SU-DHL-6 (cell line): ENCODE results near the gene TTC19.

Experiments used
- H2AFZ ChIP-seq: fragments of 200-600 bp; sonication (generic); 2 replicates; pipeline ENCODE4 v1.6.1; 2014; ENCODE audit warnings: low read depth, mild to moderate bottlenecking, moderate library complexity, mixed read lengths, antibody characterized with exemption, low read length; ENCODE audit not compliant: severe bottlenecking
- H3F3A ChIP-seq: fragments of 200-600 bp; shearing (Covaris generic); 2 replicates; pipeline ENCODE4 v1.6.0; 2016; ENCODE audit warnings: antibody characterized with exemption, mild to moderate bottlenecking; ENCODE audit not compliant: insufficient read depth
- H3K27ac ChIP-seq: fragments of 200-600 bp; sonication (generic); 2 replicates; pipeline ENCODE4 v1.5.1; 2016; ENCODE audit warnings: low read depth, mild to moderate bottlenecking, low read length, moderate library complexity, mixed read lengths
- H3K27me3 ChIP-seq: fragments of 200-600 bp; sonication (generic), shearing (Covaris generic); 2 replicates; pipeline ENCODE4 v1.6.0; 2014; ENCODE audit warnings: mild to moderate bottlenecking, low read length
- H3K36me3 ChIP-seq: fragments of 200-600 bp; sonication (generic); 2 replicates; pipeline ENCODE4 v1.6.1; 2014; ENCODE audit warnings: mild to moderate bottlenecking, low read length, mixed read lengths
- H3K4me2 ChIP-seq: fragments of 300-600, 200-600 bp; shearing (Covaris generic), sonication (generic); 2 replicates; pipeline ENCODE4 v1.6.0; 2014; ENCODE audit warnings: low read length, low read depth, mild to moderate bottlenecking; ENCODE audit not compliant: poor library complexity, severe bottlenecking
- H3K4me3 ChIP-seq: fragments of 200-600 bp; sonication (generic); 2 replicates; pipeline ENCODE4 v1.5.1; 2014; ENCODE audit warnings: antibody characterized with exemption, low read length, mild to moderate bottlenecking, mixed read lengths; ENCODE audit not compliant: insufficient read depth, poor library complexity, severe bottlenecking
- H3K79me2 ChIP-seq: fragments of 200-600 bp; sonication (generic); 2 replicates; pipeline ENCODE4 v1.6.1; 2014; ENCODE audit warnings: mild to moderate bottlenecking, low read length, moderate library complexity; ENCODE audit not compliant: insufficient read depth
- H3K9ac ChIP-seq: fragments of 200-600 bp; sonication (generic); 2 replicates; pipeline ENCODE4 v1.7.0; 2014; ENCODE audit warnings: mild to moderate bottlenecking, low read length
- H3K9me2 ChIP-seq: fragments of 200-600 bp; sonication (generic); replicated peaks from 2 replicates; pipeline ENCODE4 v1.6.1; 2014; ENCODE audit warnings: low read length; ENCODE audit not compliant: insufficient read depth
- H3K9me3 ChIP-seq: fragments of 200-600 bp; sonication (generic); 2 replicates; pipeline ENCODE4 v1.6.1; 2014; ENCODE audit warnings: low read length, mixed read lengths; ENCODE audit not compliant: insufficient read depth
- H4K20me1 ChIP-seq: fragments of 200-600 bp; sonication (generic); 2 replicates; pipeline ENCODE4 v1.6.1; 2014; ENCODE audit warnings: low read depth, mild to moderate bottlenecking, antibody characterized with exemption, low read length, moderate library complexity, mixed read lengths
- EZH2phosphoT487 ChIP-seq: fragments of 200-600 bp; sonication (generic), shearing (Covaris generic); conservative IDR thresholded peaks from 2 replicates; pipeline ENCODE4 v1.6.1; 2018; ENCODE audit warnings: mild to moderate bottlenecking, antibody characterized with exemption, low read length, moderate library complexity, mixed read lengths
- TF ChIP-seq, protein P1 (sequence below): fragments of 200-600 bp; sonication (generic); IDR thresholded peaks from one replicate; pipeline ENCODE4 v1.5.1; 2017; ENCODE audit warnings: antibody characterized with exemption, mild to moderate bottlenecking, low read length, moderate library complexity; ENCODE audit not compliant: insufficient read depth, poor library complexity, severe bottlenecking

Gene TTC19

GRCh38 chr17:15965528-15965927, 34.1 kb upstream of the TTC19 start:
- Histone ChIP-seq H3K9me2 (no peaks in the 10 kb centered on the region), H2AFZ (no peak overlapping the region), H3K4me3 (no peak overlapping the region), H3K4me2 (no peak overlapping the region), H3K9ac (no peak overlapping the region), H3K9me3 (no peaks in the 10 kb centered on the region), H3K27me3 (no peaks in the 10 kb centered on the region), H3K36me3 (no peaks in the 10 kb centered on the region), H3F3A (no peaks in the 10 kb centered on the region), H3K27ac (no peak overlapping the region), H4K20me1 (no peaks in the 10 kb centered on the region), H3K79me2 (no peaks in the 10 kb centered on the region)
- TF ChIP-seq, protein P1, sequence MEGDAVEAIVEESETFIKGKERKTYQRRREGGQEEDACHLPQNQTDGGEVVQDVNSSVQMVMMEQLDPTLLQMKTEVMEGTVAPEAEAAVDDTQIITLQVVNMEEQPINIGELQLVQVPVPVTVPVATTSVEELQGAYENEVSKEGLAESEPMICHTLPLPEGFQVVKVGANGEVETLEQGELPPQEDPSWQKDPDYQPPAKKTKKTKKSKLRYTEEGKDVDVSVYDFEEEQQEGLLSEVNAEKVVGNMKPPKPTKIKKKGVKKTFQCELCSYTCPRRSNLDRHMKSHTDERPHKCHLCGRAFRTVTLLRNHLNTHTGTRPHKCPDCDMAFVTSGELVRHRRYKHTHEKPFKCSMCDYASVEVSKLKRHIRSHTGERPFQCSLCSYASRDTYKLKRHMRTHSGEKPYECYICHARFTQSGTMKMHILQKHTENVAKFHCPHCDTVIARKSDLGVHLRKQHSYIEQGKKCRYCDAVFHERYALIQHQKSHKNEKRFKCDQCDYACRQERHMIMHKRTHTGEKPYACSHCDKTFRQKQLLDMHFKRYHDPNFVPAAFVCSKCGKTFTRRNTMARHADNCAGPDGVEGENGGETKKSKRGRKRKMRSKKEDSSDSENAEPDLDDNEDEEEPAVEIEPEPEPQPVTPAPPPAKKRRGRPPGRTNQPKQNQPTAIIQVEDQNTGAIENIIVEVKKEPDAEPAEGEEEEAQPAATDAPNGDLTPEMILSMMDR, result no peak
- no peak for TF ChIP-seq EZH2phosphoT487

DNA sequence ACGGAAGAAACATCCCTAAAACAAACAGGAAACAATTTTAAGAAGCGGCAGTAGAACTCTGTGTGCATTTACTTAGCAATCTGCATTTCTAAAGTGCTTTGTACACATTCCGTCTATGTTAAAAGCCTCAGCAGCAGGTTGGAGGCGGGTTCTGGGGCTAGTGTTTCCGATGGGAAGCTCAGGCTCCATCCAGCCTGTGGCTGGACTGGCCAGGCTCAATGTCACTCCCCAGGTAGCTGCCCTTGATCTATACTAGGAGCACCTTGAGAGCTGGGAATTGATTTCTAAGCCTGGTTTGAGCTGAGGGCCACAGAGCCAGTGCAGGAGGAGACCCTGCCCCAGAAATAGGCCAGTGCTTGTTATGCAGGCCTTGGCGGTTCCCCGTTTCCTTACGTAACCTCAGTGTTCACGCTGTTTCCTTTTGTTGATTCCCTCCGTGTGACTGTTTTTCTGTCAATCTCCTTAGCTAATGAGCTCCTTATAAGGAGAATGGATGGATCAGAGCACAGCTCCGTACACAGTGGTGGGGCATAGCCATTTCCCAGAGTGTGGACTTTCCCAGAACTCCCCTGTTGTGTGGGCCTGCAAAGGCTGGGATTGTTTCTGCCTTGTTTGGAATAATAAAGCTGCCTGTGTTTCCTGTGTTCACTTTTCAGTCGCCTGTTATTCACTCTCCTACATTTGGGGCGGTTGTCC, 33.3 kb upstream of the TTC19 start:
- no peaks in the 10 kb centered on the region for H3K27me3 ChIP-seq
- no peaks in the 10 kb centered on the region for H3K36me3 ChIP-seq
- no peaks in the 10 kb centered on the region for H4K20me1 ChIP-seq
- TF ChIP-seq, protein P1, result no peak
- no peak for TF ChIP-seq EZH2phosphoT487
- no peak overlapping the region for H2AFZ ChIP-seq
- no peaks in the 10 kb centered on the region for H3F3A ChIP-seq
- no peak overlapping the region for H3K4me3 ChIP-seq
- no peaks in the 10 kb centered on the region for H3K9me2 ChIP-seq
- H3K79me2 ChIP-seq, result no peaks in the 10 kb centered on the region
- H3K4me2 ChIP-seq, result no peak overlapping the region
- no peaks in the 10 kb centered on the region for H3K9me3 ChIP-seq
- H3K27ac ChIP-seq, result no peak overlapping the region
- no peak overlapping the region for H3K9ac ChIP-seq

DNA sequence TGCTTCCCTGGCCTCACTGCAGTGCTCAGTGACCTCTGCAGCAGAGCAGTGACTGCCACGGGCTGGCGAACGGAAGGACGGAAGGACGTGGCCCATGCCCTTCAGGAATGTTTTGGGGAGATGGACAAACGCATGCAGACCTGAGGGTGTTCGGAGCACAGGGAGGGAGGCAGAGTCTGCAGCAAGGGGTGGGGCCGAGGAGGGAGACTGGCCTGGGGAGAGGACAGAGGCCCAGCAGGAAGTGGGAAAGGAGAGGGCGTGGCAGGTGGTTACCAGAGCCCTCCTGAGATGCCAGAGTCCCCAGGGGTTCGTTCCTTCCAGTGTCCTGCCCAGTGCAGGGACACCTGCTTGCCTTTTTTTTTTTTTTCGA, 32.8 kb upstream of the TTC19 start:
- no peaks in the 10 kb centered on the region for H3K27me3 ChIP-seq
- no peaks in the 10 kb centered on the region for H4K20me1 ChIP-seq
- H3K4me2 ChIP-seq, result no peak overlapping the region
- no peak for TF ChIP-seq EZH2phosphoT487
- TF ChIP-seq, protein P1, result no peak
- no peak overlapping the region for H3K9ac ChIP-seq
- H3K27ac ChIP-seq, result no peak overlapping the region
- H3K36me3 ChIP-seq, result no peaks in the 10 kb centered on the region
- H3K4me3 ChIP-seq, result no peak overlapping the region
- H3K79me2 ChIP-seq, result no peaks in the 10 kb centered on the region
- no peaks in the 10 kb centered on the region for H3F3A ChIP-seq
- H3K9me3 ChIP-seq, result no peaks in the 10 kb centered on the region
- H2AFZ ChIP-seq, result no peak overlapping the region
- no peaks in the 10 kb centered on the region for H3K9me2 ChIP-seq
